Activated T-cell treated with anti-CD3 and anti-CD28 coated beads for 1 hour (primary cell): Measurements from ENCODE around the gene FAM193A.
"Not testable (repeated sequence)": the region's sequence is repeated elsewhere in the genome, so short reads cannot be mapped to it uniquely, and the experiment has no call there.

Experiments
- DNase-seq: peaks from one replicate; pipeline ENCODE4 v3.0.0-alpha.2; 2020; ENCODE audit warnings: low read depth

The FAM193A gene

DNA sequence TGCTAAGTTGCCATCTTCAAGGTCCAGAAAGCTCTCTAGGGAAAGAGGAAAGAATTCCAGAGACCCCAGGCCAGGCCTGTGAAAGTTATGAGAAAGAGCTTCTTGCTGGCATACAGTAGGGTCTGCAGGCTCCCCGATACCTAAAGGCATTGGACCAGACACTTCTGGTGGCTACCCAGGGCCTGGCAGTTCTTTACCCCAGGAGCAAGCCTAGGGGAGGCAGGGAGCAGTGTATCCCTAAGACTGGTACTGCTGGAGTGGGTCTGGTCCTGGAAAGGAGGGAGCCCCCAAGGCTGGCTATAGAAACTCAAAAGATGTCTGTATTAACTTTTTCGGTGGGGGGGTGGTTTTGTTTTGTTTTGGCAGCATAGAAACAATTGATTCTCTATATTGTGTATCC lies 19.8 kb upstream of the FAM193A start:
- no peak for DNase-seq

DNA sequence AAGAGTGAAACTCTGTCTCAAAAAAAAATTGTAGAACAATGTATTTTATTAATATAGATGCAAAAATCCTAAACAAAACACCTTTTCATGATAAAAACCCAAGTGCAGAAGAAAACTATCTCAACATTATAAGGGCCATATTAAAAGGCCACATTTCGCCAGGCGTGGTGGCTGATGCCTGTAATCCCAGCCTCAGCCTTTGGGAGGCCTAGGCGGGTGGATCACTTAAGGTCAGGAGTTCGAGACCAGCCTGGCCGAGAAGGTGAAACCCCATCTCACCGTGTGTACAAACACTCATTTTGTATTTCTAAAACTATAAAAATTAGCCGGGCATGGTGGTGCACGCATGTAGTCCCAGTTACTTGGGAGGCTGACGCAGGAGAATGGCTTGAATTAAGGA lies 9.9 kb upstream of the FAM193A start:
- no peak for DNase-seq

DNA sequence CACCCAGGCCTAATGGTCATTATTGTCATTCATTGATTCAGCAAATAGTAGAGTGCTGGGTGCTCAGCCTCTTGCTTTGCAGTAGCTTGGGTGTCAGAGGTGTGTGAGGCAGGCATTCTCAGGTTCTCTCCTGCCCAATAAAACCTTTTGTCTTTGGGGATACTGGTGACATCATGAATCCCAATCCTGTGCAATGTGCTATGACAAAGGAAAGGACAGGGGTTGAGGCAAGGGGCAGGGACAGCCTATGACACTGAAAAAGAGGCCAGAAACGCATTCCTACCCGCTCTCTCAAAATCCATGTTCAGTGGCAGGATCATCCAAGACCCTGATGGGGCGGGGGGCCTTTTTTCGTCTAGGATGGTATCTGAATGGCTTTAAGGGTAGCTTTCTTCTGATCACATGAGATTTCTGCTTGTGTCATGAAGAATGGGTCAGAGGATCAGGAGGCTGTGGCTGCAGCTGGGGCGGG lies 1.5 kb upstream of the FAM193A start:
- DNase-seq: no peak

DNA sequence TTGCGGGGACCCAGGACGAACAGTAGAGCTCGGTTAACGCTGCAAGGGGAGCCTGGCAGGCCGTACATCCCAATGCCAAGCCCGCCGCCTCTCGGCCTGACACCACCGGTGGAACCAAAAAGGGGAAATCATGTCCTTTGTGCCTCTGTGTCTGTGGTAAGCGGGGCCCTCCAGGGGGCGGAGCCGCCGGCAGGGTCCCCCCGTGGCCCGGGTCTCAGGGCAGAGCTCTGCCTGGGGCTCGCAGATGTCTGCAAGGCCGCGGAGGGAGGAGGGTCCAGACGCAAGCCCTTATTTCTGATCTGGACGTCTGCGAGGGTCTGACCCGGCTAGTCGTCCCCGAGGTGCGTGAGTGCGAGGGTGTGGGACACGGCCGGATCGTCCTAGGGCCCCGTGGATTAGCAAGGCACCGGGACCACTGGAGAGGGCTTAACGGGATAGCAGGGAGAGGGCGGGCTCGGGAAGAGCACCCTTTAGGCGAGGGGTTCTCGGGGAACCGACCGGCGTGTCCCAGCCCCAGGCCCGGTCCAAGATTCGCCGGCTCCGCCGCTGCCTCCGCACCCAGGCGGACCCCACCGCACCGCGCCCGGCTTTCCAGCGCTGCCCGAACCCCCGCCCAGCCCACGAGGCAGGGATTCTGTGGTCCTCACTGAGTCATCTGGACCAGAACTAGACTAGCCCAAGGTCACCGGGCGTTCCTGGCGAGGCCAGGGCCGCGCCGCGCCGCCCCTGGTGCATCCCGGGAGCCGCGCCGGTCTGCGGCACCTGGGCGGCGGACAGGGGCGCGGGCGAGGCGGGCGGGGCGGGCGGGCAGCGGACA lies 863 bp upstream of the FAM193A start:
- peak; percentile 28 for DNase-seq

DNA sequence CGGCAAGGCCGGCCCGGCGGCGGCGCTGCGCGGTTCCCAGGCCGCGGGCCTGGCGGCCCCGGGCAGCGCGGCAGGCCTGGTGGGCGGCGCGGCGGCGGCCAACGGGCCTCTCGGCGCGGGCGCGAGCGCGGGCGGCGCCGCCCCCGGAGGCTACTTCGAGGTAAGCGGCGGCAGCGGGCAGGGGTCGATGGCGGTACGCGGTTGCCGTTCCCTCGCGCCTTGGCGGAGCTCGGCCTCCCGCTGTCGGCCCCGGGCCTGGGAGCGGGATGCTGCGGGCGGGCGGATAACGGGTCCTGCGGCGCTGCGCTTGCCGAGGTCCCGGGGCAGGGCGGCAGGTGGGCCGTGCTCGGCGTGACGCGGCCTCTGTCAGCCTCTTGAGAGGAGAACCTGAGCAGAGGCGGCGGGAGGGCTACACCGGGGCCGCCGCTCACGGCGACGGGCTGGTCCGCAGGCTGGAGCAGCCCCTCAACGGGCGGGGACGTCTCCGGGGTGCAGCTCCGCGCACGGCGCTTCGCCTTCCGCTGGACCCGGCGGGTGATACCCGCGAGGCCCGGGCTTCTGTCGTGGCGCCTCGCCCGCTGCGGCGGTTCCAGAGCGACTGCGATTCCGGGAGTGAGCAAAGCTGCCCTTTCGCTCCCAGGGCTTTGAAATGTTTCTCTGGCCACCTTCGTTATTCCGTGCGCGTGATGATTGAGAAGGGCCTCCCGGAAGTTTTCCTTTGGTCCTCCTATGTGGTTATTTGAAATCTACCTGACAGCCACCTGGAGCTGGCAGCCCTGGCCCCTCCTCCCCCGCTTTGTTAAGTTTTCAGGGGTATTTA lies 774 bp downstream of the FAM193A start:
- peak; percentile 29 for DNase-seq

DNA sequence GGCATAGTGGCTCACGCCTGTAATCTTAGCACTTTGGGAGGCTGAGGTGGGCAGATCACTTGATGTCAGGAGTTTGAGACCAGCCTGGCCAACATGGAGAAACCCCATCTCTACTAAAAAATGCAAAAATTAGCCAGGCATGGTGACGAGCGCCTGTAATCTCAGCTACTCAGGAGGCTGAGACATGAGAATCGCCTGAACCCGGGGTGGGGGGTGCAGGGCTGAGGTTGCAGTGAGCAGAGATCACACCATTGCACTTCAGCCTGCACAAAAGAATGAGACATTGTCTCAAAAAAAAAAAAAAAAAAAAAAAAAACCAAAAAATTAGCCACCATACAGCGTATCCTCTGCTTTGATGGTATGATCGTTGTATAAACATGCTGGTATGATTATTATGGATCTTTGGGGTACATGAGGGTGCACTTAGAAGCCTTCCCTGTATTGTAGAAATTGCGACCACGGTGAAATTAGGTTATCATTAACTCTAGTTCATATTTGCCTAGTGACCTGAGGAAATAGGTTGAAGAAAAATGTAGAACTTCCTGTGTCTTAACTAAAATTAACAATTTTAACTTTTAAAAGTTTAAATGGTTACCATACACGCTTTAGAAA lies 7.2 kb downstream of the FAM193A start:
- DNase-seq: not testable (repeated sequence)

DNA sequence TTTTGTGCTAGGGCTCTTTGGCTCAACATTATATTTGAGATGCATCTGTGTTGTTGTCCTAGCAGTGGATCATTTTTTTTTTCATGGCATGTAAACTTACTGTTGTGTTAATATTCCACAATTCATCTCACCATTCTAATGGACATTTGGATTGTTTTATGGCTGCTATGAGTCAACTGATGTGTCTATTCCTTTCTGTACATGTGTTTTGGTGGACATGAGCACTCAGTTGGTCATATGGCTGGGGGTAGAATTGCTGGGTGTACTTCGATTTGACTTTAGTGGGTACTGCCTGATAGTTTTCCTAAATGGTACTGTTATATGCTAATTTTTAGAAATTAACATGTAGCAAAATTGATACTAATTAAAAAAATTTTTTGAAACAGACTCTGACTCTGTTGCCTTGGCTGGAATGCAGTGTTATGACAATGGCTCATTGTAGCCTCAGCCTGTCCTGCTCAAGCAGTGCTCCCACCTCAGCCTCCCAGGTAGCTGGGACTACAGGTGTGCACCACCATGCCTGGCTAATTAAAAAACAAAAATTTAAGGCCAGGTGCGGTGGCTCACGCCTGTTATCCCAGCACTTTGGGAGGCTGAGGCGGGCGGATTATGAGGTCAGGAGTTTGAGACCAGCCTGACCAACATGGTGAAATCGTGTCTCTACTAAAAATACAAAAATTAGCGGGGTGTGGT lies 9.0 kb downstream of the FAM193A start:
- no peak for DNase-seq

DNA sequence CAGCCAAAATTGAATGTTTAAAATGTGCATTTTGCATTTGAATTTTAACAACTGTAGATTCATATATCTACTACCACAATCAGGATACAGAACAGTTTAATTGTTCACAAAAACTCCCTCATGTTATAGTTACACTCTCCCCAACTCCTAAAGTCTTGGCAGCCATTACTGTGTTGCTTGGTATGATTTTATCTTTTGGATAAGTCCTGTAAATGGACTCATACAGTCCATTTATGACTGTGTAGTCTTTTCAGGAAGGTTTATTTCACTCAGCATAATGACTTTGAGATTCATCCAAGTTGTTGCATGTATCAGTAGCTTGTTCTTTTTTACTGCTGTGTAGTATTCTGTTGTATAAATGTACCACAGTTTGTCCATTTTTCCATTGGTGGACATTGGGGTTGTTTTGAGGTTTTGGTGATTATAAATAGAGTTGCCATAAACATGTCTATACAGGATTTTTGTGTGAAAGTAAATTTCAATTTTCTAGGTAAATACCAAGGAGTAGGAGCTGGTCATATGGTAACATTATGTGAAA lies 9.9 kb downstream of the FAM193A start:
- no peak for DNase-seq

DNA sequence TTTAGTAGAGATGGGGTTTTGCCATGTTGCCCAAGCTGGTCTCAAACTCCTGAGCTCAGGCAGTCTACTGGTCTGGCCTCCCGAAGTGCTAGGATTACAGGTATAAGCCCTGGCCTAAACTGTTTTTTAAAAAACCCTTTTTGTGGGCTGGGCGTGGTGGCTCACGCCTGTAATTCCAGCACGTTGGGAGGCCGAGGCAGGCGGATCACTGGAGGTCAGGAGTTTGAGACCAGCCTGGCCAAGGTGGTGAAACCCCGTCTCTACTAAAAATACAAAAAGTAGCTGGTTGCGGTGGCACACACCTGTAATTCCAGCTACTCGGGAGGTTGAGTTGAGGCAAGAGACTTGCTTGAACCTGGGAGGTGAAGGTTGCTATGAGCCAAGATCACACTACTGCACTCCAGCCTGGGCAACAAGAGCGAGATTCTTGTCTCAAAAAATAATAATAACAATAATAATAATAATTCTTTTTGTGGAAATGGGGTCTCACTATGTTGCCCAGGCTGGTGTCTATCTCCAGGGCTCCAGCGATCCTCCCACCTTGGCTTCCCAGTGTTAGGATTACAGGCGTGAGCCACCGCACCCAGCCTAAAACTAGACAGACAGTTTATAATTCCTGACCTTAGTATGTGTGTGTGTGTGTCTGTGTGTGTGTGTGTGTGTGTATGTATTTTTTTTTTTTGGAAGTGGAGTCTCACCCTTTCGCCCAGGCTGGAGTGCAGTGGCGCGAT lies 10.7 kb downstream of the FAM193A start:
- not testable (repeated sequence) for DNase-seq

DNA sequence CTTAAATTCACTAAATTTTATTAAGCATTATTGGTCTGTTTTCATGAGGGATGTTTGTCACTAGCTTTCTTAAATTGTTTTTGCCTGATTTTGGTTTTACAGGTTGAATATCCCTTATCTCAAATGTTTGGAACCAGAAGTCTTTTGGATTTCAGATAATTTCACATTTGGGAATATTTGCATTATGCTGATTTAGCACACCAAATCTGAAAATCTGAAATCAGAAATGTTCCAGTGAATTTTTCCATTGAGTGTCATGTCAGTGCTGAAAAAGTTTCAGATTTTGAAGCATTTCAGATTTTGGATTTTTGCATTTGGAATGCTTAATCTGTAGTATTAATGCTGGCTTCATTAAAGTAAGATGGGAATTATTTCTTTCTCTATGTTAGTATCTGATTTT lies 14.7 kb downstream of the FAM193A start:
- DNase-seq: no peak

DNA sequence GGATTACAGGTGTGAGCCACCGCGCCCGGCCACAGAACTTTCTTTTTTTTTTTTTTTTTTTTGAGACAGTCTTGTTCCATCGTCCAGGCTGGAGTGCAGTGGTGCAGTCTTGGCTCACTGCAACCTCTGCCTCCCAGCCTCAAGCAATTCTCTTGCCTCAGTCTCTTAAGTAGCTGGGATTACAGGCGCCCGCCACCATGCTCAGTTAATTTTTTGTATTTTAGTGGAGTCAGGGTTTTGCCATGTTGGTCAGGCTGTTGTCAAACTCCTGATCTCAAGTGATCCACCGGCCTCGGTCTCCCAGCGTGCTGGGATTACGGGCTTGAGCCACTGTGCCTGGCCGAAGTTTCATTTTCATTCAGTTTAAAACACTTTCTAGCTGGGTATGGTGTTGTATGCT lies 16.4 kb downstream of the FAM193A start:
- DNase-seq: no peak

DNA sequence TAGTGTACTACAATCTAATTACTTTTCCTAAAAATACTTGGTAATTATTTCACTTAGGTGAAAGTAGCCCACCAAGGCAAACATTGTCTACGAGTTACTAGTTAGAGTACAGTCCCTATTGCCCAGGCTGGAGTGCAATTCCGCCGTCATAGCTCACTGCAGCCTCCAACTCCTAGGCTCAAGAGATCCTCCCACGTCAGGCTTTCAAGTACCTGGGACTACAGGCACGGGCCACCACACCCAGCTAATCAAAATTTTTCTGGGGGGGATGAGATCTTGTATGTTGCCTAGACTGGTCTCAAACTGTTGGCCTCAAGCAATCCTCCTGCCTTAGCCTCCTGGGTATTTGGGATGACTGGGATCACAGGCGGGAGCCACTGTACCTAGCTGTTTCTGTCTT lies 21.9 kb downstream of the FAM193A start:
- DNase-seq: no peak

DNA sequence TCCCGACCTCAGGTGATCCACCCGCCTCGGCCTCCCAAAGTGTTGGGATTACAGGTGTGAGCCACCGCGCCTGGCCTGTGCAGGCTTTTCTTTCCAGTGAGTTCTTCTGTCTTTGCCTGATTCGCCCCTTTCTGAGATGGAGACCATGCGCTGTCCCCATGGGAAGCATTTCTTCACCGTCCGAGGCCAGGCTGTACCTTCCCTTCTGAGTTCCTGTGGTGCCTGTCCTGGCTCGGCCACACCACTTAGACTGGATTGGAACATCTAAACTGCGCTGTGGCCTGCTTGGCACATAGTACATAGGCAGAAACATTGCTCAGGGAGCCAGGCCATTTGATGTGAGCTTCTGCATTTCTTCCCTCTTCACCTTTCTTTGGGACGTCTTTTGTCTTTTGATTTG lies 23.7 kb downstream of the FAM193A start:
- DNase-seq: no peak

DNA sequence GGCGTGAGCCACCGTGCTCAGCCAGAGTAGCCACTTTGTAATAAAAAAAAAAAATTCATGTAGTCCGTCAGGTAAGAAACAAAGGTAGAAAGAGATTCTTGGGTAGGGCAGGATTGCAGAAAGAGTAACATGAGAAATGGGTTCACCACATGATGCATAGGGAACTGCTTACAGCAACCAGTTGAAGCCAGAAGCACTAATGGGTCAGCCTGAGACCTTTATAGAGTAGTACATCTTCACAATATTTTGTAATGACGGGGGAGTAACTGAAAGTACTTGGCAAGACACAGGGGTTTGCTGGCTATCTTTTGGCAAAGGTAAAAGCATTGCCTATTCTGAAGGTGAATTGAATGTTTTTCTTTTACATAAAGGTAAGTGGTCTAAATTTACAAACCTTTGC lies 29.1 kb downstream of the FAM193A start:
- DNase-seq: no peak

DNA sequence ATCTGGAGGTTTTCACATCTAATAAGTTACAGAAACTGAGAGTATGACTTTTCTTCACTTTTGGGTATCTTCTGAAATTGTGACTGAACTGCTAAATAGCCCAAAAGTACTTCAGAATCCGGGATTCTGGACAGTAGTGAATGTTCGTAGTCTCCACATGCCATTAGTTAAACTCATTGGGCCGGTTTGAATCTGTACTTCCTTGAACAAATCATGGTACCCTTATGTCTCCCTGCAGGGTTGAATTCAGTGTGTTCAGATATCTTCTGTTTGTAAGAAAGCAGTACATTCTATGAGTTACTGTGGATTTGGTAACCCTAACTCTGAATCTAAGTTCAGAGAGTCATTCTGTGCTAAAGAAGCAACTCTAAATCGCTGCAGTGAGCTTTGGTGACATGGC lies 33.6 kb downstream of the FAM193A start:
- no peak for DNase-seq

DNA sequence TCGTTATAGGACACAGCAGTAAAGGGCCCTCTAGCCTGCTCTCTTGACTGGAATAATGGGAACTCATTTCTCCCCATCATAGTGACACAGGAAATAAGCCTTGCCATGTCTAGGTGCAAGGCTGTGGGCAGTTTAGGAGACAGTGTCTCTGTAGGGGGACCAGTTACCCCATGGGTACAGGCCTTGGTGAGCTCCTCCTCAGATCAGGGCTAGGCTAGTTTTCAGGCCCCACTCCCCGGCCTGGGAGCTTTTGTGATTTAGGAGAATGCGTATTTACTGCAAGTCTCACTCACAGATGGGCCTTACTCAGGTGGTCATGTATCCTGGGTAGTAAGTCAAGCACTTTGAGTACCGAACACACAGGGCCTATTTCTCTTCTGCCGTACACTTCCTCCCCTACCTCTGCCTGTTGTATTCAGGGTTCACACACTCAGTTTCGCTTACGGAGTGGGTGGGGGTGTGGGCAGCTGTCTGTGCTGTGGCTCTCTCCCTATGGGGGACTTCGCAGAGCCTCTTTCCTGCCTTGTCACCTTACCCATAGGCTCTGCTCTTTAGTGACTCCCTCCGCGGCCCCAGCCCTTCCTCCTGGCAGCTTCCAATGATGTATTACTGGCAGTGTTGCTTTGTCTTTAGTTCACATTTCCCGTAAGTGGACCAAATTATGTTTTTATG lies 34.2 kb downstream of the FAM193A start:
- DNase-seq: peak; percentile 25

DNA sequence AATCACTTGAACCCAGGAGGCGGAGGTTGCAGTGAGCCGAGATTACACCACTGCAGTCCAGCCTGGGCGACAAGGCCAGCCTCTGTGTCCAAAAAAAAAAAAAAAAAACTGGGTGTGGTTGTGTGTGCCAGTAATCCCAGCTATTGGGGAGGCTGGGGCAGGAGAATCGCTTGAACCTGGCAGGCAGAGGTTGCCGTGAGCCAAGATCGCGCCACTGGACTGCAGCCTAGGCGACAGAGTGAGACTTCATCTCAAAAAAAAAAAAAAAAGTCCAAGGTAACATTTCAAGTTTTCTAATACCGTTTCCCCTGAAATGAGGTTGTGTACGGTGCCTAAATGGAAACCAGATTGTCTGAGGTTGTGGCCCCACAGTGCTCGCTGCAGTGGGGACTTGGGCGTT lies 35.6 kb downstream of the FAM193A start:
- DNase-seq: no peak

DNA sequence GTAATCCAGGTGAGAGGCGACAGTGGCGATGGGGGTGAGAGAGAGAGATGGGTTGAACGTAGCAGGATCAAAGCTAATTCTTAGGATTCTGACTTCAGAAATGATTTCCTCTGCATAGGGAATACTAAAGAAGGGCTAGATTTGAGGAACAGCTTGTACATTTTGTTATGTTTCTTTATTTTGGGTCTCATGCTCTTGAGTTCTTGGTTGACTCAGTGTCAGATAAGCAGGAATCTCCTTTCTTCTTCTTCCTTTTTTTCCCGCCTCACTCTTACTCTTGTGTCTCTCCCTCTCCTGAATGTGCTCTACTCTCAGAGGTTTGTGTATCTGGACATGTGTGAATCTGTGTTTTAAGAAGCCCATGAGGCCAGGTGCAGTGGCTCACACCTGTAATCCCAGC lies 36.4 kb downstream of the FAM193A start:
- no peak for DNase-seq

DNA sequence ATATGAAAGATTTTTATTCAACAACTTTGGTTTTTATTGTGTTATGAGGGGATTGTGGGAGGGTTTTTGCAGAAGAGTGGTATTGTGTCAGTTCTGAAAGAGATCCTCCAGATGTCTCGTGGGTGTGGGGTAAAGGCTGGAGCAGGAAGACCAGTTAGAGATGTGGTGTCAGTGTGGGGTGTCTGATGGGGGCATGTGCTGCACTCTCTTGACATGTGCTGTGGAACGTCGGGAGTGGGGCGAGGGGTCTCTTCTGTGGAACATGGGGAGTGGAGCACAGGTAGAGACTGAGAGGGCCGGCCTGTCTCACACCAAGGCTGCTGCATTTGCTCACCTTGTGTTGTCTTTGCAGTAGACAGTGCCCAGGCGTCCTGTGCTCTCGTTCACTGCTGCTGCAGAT lies 37.6 kb downstream of the FAM193A start:
- DNase-seq: no peak

DNA sequence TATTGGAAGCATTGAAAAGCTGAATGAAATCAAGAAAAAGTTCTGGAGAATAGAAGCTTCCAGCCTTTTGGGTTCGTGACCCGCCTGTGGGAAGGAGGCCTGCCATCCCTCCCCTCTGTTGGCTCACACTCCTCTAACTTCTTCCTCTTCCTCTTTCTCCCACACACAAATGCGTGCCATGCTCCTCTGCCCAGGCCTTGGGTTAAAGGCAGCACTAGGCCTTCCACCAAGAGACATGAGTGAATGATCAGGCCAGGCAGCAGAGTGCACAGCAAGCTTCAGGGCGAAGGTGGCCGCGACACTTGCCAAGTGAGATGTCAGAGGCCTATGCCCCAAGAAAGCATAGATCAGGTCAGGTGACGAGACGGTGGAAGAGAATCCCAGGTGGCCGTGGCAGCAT lies 38.4 kb downstream of the FAM193A start:
- DNase-seq: no peak

DNA sequence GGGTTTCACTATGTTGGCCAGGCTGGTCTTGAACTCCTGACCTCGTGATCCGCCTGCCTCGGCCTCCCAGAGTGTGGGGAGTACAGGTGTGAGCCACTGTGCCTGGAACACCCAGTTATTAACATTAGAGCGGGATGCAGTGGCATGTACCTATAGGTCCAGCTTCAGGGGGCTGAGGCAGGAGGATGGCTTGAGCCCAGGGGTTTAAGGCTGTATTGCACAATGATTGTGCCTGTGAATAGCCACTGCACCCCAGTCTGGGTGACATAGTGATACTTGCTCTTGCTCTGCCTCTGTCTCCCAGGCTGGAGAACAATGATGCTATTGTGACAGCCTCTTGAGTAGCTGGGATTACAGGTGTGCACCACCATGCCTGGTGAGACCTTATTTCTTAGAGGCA lies 39.8 kb downstream of the FAM193A start:
- DNase-seq: no peak
